HG02840 (cell line): Measurements from ENCODE around the gene FUNDC1.

ENCODE experiments used
- ATAC-seq: cut with Tn5 transposase; IDR thresholded peaks from one replicate; pipeline ENCODE4 v1.9.1; 2021; ENCODE audit warnings: mild to moderate bottlenecking, moderate library complexity, moderate number of reproducible peaks; ENCODE audit not compliant: unreplicated experiment, low FRiP score

FUNDC1 gene

DNA sequence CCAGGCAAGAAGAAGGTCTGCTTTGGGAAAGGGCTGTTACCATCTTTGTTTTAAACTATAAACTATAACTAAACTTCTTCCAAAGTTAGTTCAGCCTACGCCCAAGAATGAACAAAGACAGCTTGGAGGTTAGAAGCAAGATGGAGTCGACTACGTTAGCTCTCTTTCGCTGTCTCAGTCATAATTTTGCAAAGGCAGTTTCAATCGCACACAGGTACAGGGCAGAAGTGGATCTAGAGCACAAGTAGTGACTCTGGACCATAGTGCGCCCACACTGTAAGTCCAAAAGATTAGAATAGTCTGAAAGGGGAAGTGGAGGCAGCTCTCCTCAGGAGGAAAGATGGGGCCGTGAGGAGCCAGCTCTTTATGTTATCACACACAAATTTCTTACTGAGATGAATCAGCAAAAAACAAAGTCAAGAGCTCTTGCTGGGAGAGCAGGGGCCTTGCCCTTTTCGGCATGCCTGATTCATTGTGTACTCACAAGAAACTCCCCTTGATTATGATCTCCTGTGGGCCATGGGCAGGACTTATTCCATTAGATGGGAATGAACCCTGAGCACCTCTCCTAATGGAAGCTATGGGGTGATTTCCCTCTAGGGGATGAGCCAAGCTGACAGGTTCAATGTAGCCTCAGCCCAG is 58.6 kb downstream of the FUNDC1 start:
- no peak for ATAC-seq

GRCh38 chrX:44482575-44482974 is 60.1 kb downstream of the FUNDC1 start:
- ATAC-seq: no peak

- no peak for ATAC-seq
Measured at GRCh38 chrX:44480591-44480990, 62.1 kb downstream of the FUNDC1 start.

GRCh38 chrX:44474410-44474809 is 68.2 kb downstream of the FUNDC1 start:
- ATAC-seq: no peak
